Non-pigmented ciliary epithelial cell (primary cell): ENCODE results near the gene POLR3GL.

Source experiments
- DNase-seq: peaks from one replicate; pipeline ENCODE4 v3.0.0-alpha.2; 2010; ENCODE audit warnings: low read depth

Gene POLR3GL

DNA sequence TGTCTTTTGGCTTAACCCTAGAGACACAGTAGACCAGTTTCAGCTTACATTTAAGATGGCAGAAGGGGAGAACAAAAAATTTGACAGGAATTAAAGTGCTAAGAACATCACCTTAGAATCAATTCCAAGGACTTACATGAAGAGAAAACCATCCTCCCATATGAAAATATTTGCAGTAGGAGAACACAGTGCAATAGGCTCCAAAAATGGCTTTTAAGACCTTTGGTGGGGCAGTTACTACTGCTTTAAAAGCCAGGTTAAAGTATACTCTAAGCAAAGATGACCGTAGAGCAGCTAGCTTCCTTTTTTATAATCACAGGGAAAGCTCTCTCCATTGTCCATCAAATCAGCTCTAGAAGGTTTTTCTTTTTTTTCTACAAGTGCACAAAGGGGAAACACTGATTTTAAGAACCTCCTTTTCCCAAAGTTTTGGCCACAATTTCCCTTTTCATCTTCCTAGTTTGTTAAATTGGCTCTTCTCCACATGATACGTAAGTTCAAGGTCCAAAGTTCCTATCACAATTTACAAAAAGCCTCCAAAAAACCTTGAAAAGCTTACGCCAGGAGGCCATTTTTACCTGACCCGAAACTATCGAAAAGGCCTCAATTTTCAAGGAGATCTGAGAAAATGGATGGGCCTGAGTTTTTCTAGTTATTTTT lies 28.6 kb downstream of the POLR3GL start:
- no peak for DNase-seq

GRCh38 chr1:145993618-145994390 lies 29.3 kb downstream of the POLR3GL start:
- no peak for DNase-seq

DNA sequence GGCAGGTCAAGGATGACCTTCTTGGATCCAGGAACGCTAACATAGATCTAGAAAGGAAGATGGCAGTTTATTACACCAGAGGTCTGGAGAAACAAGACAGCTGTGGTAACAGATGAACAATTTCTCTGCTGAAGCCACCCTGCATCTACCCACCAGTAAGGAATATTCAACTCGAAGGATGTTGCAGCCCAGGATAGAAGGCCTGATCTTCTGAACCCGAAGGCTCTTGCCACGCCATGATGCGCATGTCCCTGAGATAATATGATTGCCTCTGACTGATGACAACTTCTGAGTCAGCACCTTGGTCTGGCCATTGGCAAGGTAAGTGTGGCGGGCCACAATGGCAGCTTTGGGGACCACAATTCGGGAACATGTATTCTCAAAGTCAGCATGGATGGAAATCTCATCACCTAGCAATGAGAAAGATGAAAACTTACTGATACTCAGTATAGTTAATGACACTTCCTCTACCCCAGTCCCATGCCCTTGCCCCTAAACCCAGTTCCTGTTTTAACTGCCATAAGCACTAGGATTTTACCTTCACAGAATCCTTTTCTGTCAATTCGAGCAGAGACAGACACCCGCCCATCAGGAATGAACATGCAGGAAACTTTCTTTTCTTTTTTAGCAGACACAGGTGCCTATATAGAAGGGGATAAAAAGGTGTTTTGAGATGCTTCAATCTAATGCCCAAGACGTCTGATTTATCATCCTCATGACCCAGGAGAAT lies 30.1 kb downstream of the POLR3GL start:
- no peak for DNase-seq

GRCh38 chr1:145995148-145995881 lies 30.8 kb downstream of the POLR3GL start:
- no peak for DNase-seq

DNA sequence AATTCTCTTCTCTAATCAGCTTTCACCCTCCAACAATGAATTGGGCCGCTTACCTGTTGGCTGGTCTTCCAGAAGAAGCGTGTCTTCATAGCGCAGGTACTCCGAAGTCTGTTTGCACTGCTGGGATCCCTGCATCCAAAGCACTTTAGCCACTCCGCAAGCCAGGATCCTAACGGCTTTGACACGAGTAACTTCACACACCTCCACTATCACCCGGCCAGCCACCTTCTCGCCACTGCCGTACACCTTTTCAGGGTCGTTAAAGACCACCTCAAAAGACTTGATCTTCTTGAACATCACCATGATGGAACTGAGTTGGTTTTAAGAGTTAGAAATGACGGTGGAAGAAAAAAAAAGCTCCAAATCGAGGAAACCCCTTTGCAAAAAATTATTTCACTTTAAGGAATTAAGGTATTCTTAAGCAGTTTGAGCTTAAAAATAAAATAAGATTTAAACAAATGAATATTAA lies 31.5 kb downstream of the POLR3GL start:
- no peak for DNase-seq

GRCh38 chr1:145996433-145997015 lies 32.0 kb downstream of the POLR3GL start, which contains the start of gene TXNIP:
TXNIP (minus strand) TSS chr1:145996579; CDS start chr1:145996266, 313 bp downstream.
- peak; percentile 91 for DNase-seq

- DNase-seq: no peak
These were observed 32.7 kb downstream of the POLR3GL start for GRCh38 chr1:145997016-145997717.

DNA sequence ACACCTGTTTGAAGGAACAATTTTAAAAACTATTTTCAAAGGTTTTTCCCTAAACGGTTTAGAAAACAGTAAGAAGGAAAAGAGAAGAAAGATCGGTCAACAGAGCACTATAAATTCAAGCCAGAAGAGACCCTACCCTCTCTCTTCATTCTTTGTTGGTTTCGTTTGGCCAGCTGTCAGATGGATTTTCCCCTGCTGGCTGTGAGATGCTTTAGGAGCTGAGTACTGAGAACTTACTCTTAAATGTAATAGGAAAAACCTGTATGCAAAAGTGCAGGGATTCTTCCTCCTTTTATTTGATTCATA lies 33.2 kb downstream of the POLR3GL start:
- DNase-seq: no peak

GRCh38 chr1:145999321-146000024 lies 35.0 kb downstream of the POLR3GL start:
- no peak for DNase-seq

DNA sequence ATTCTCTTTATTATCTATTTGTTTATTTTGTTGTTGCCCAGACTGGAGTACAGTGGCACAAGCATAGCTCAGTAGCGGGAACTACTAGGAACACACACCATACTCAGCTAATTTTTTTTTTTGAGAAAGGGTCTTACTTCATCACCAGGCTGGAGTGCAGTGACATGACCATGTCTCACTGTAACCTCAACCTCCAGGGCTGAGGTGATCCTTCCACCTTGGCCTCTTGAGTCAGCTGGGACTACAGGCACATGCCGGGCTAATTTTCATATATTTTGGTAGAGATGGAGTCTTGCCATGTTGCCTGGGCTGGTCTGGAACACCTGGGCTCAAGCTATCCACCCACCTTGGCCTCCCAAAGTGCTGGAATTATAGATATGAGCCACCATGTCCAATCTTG lies 37.2 kb downstream of the POLR3GL start:
- DNase-seq: no peak

DNA sequence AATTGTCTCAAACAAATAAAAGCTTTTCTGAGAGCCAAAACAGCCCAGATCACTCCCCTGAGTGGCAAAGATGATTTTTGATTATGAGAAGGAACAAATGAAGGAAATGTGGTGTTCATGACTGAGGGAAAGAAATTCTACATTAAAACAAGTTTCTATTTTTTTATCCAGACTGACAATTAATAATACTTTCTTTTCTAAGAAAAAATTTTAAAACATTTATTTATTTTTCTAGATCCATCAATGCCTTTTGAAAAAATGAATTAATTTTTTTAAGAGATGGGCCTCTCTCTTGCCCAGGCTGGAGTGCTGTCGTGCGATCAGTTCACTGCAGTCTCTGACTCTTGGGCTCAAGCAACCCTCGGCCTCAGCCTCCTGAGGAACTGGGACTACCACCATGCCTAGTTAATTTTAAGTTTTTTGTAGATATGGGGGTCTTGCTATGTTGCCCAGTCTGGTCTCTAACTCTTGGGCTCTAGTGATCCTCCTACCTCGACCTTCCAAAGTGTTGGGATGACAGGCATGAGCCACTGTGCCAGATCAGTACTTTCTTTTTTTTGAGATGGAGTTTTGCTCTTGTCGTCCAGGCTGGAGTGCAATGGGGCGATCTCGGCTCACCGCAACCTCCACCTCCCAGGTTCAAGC lies 43.1 kb downstream of the POLR3GL start:
- DNase-seq: no peak

DNA sequence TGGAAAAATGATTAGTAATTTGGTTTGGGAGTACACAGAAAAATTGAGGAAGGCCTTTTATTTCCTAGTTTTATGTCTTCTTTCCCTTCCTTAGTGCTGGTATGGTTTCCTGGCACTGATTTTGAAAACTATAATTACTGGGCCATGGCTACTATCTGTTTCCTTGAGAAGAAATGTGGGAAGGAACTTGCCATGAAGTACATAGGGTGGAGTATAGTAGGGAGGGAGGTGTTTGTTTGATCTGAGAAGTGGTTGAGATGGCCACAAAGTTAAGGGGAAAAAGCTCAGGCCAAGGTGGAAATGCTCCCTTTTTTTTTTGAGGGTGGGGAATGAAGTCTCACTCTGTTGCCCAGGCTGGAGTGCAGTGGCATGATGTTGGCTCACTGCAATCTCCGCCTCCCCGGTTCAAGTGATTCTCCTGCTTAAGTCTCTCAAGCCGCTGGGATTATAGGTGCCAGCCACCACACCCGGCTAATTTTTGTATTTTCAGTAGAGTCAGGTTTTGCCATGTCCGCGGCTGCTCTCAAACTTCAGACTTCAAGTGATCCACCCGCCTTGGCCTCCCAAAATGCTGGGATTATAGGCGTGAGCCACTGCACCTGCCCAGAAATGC lies 45.7 kb downstream of the POLR3GL start:
- DNase-seq: no peak

DNA sequence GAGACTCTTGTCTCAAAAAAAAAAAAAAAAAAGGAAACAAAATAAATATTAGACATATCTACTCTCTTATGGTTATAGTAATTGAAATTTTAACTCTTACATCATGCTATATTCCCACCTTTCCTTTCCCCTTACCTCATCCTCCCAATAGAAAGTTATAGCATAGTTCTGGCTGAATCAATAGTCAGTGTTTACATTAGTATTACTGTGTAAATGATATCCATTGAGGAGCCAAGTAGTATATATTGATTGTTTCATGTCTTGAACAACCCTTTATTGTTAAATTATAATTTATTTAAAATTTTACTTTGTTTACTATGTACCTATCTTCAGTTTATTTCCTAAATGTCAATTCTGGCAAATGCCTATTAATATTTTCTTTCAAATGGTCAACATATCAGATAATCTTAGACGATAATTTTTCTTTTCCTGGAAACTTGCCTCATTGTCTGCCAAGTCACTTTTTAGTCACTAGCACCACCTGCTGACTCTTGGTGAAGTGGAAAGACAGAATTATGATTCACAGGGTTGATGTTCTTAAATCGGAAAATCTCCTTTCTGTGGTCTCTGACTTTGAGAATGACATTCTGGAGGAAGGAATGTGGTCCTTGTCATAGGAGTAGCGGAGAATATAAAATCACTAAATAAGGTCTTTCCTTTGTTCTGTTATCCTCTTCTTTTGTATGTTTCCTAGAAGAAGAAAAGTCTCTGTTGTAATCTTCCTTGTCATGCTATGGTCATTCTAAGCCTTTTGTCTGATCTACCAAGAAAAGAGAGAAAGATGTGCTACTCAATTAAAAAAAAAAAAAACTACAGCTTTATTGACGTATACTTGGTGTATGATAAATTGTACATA lies 48.4 kb downstream of the POLR3GL start:
- peak; percentile 76 for DNase-seq

DNA sequence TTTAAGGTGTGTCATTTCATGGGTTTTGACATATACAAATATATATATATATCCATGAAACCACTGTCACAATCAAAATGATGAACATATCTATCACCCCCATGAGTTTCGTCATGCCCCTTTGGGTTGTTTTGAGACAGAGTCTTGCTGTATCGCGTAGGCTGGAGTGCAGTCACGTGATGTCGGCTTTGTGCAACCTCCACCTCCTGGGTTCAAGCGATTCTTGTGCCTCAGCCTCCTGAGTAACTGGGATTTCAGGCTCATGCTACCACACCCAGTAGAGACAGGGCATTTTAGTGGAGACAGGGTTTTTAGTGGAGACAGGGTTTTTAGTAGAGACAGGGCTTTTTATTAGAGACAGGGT lies 49.1 kb downstream of the POLR3GL start:
- no peak for DNase-seq

- no peak for DNase-seq
These were observed 52.4 kb downstream of the POLR3GL start for GRCh38 chr1:146016891-146017290.

DNA sequence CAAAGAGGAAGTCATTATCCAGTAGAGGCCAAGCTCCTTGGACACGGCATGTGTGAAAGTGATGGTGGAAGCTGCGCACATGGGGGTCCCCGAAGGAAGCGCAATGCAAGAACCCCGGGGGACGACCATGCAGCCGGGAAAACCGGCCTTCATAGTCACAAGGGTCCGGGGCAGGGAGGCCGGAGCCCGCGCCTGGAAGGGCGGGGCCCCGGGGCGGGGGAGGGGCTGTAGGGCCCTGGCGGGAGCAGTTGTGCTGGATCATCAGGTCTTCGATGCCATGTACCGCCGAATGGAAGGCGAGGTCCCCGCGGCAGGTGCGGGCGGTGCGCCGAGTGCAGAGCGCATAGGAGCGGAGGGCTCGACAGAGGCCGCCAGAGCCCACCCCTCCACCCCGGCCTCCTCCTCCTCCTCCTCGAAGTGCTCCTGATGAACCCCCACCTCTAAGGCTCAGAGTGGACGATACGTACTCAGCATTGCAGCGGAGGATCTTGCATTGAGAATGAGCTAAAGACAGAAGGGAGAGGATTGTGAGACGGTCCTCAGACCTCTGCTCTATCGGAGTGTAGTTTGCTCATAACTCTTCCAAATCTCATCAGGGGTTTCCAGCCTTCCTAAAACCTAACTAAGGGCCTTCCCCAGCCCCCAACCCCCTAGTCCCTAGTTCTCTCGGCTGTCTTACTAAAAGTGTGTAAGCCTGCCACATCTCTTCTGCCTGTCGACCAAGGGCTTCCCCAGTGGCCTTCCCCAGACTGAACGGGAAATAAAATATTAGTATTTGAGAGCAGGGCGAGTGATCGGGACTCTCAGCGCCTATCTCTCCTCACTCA lies 55.0 kb downstream of the POLR3GL start:
- DNase-seq: no peak

DNA sequence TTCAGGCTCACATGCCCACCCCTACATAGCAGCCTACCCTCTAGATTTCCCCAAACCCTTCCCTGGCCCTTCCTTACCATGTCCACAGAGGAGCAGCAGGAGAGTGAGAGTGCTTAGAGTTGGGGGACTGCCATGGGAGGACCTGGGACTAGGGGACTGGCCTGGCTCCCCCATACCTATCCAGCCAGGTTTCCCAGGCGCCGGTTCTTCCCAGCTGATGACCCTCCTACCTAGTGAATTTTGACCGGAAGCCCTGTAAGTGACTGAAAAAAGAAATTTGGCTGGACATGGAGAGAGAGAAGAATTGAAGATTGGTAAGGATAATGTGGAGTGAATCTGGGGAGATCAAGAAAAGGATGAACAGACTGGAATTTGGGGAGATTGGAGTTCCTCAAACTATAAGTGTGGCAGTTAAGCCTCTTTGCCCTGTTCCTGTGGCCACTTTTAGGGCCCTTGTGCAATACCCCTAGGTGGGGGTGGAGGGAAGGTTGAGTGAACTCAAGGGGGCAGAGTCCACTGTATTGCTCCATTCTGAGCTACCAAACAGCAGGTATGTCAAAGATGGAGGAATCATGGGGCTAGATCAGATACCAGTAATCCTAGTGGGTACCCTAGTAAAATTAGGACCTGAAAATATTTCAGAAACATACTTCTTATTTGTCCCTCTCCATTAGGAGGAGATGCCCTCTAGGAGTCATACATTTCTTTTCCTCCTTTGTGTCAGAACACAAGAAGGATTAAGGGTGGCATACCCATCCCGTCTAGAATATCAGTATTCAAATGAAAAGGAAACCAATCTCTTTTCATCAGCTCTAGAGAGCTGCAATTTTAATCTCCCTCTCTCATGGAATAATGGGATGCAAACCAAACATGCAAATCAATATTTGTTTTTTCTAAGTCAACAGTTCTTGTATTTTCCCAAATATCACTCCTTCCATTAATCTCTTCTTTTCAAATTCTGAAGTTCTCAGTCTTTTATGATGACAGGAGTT lies 55.9 kb downstream of the POLR3GL start:
- no peak for DNase-seq
